SK-N-SH (cell line): ENCODE data around the gene FKRP. TPM values are rescaled to one million over a fixed set of nuclear protein-coding genes. Genes with fewer than 3 reads are reported as not detected.

Source experiments
- CTCF ChIA-PET: fragments of 300-600, 350-600 bp; formaldehyde crosslinking; extraction: SDS; loops from one replicate; lab custom pipeline; 2021; lab: Yijun Ruan, JAX
- POLR2A ChIA-PET: fragments of 350-600 bp; sonication (Branson Sonifier 250); formaldehyde crosslinking; extraction: SDS; loops from one replicate; lab custom pipeline; 2020; ENCODE audit warnings: antibody characterized with exemption, inconsistent platforms; lab: Yijun Ruan, JAX
- DNase-seq: peaks from one replicate; pipeline ENCODE4 v3.0.0; 2012
- H2AFZ ChIP-seq: fragments of 200-600 bp; sonication (generic); 2 replicates; pipeline ENCODE4 v1.8.1; 2016; ENCODE audit warnings: antibody characterized with exemption, mild to moderate bottlenecking, low read depth
- H3F3A ChIP-seq: fragments of 200-600 bp; sonication (generic); replicated peaks from 2 replicates; pipeline ENCODE3; 2016; ENCODE audit warnings: antibody characterized with exemption, mild to moderate bottlenecking; ENCODE audit not compliant: insufficient read depth
- H3K27ac ChIP-seq, 2 experiments: fragments of 200-500 bp in 1 of 2; fragments of 200-600 bp in 1 of 2; sonication (Bioruptor generic) in 1 of 2; sonication (generic), shearing (Covaris generic) in 1 of 2; 2 replicates each; pipeline versions ENCODE4 v1.5.1 to v1.6.1; 2014 to 2016; ENCODE audit warnings: low read depth in 2 of 2, inconsistent platforms in 1 of 2, low read length in 1 of 2, mild to moderate bottlenecking in 1 of 2, mixed read lengths in 1 of 2
- H3K27me3 ChIP-seq: fragments of 200-600 bp; sonication (generic), shearing (Covaris generic); 2 replicates; pipeline ENCODE4 v1.6.1; 2016; ENCODE audit warnings: mixed run types; ENCODE audit not compliant: insufficient read depth
- H3K36me3 ChIP-seq, 2 experiments: fragments of 200-500 bp in 1 of 2; fragments of 200-600 bp in 1 of 2; sonication (Bioruptor generic) in 1 of 2; sonication (generic) in 1 of 2; replicated peaks in 1 of 2; 2 replicates each; pipeline versions ENCODE3 to v1.5.1; 2014 to 2016; ENCODE audit warnings: low read length in 1 of 2, mild to moderate bottlenecking in 1 of 2; ENCODE audit not compliant: insufficient read depth in 2 of 2, control insufficient read depth in 1 of 2
- H3K4me1 ChIP-seq, 2 experiments: fragments of 200-500 bp in 1 of 2; fragments of 200-600 bp in 1 of 2; sonication (Bioruptor generic) in 1 of 2; sonication (generic), shearing (Covaris generic) in 1 of 2; 2 replicates each; pipeline versions ENCODE4 v1.5.1 to v1.6.1; 2014 to 2016; ENCODE audit warnings: low read depth in 1 of 2, low read length in 1 of 2, mixed run types in 1 of 2; ENCODE audit not compliant: insufficient read depth in 2 of 2, control insufficient read depth in 1 of 2
- H3K4me2 ChIP-seq: fragments of 200-600 bp; sonication (generic), shearing (Covaris generic); 2 replicates; pipeline ENCODE4 v1.6.1; 2017; ENCODE audit warnings: mixed run types
- H3K4me3 ChIP-seq, 2 experiments: fragments of 200-500 bp in 1 of 2; fragments of 200-600 bp in 1 of 2; sonication (Bioruptor generic) in 1 of 2; sonication (generic), shearing (Covaris generic) in 1 of 2; 2 replicates each; pipeline versions ENCODE4 v1.5.1 to v1.8.1; 2014 to 2016; ENCODE audit warnings: low read depth in 2 of 2, inconsistent platforms in 1 of 2, low read length in 1 of 2, mild to moderate bottlenecking in 1 of 2, mixed read lengths in 1 of 2, moderate library complexity in 1 of 2
- H3K79me2 ChIP-seq: fragments of 200-600 bp; sonication (generic); 2 replicates; pipeline ENCODE4 v1.8.1; 2017; ENCODE audit warnings: mild to moderate bottlenecking; ENCODE audit not compliant: insufficient read depth
- H3K9ac ChIP-seq: fragments of 200-600 bp; sonication (generic); 2 replicates; pipeline ENCODE4 v1.6.1; 2017; ENCODE audit warnings: mixed run types
- H3K9me2 ChIP-seq: fragments of 200-600 bp; sonication (generic); 2 replicates; pipeline ENCODE4 v1.6.1; 2017; ENCODE audit warnings: mixed run types
- H3K9me3 ChIP-seq: fragments of 200-600 bp; sonication (generic); 2 replicates; pipeline ENCODE4 v1.6.1; 2017; ENCODE audit warnings: mixed run types, mild to moderate bottlenecking, moderate library complexity
- H4K20me1 ChIP-seq: fragments of 200-600 bp; sonication (generic); 2 replicates; pipeline ENCODE4 v1.6.1; 2017; ENCODE audit warnings: mild to moderate bottlenecking, mixed run types; ENCODE audit not compliant: insufficient read depth
- EP300 ChIP-seq, 2 experiments: IDR thresholded peaks; 2 replicates each; pipeline versions ENCODE4 v1.4.0 to v1.6.1; 2012; ENCODE audit warnings: borderline replicate concordance in 1 of 2, low read depth in 1 of 2, low read length in 1 of 2
- EZH2phosphoT487 ChIP-seq: fragments of 200-600 bp; sonication (generic); IDR thresholded peaks from 2 replicates; pipeline ENCODE4 v1.6.1; 2017; ENCODE audit warnings: low read depth, mixed run types, mild to moderate bottlenecking, antibody characterized with exemption, moderate library complexity, borderline replicate concordance
- FOSL2 ChIP-seq: IDR thresholded peaks from 2 replicates; pipeline ENCODE4 v1.4.0; 2012; ENCODE audit warnings: low read depth, mild to moderate bottlenecking, moderate library complexity, borderline replicate concordance
- FOXM1 ChIP-seq: IDR thresholded peaks from 2 replicates; pipeline ENCODE4 v1.4.0; 2012; ENCODE audit warnings: low read depth, mild to moderate bottlenecking
- GABPA ChIP-seq: IDR thresholded peaks from 2 replicates; pipeline ENCODE4 v1.4.0; 2012; ENCODE audit warnings: low read depth, mild to moderate bottlenecking
- JUND ChIP-seq: IDR thresholded peaks from 2 replicates; pipeline ENCODE4 v1.4.0; 2012
- MAX ChIP-seq: IDR thresholded peaks from 2 replicates; pipeline ENCODE4 v1.4.0; 2012; ENCODE audit warnings: low read depth
- REST ChIP-seq: IDR thresholded peaks from 2 replicates; pipeline ENCODE4 v1.6.1; 2012; ENCODE audit warnings: mild to moderate bottlenecking, low read depth, low read length, moderate library complexity
- RXRA ChIP-seq: IDR thresholded peaks from 2 replicates; pipeline ENCODE4 v1.4.0; 2012; ENCODE audit warnings: low read depth, mild to moderate bottlenecking, borderline replicate concordance
- SIN3A ChIP-seq: IDR thresholded peaks from 2 replicates; pipeline ENCODE4 v1.6.1; 2012; ENCODE audit warnings: low read depth, mild to moderate bottlenecking, low read length, moderate library complexity, borderline replicate concordance
- SMC3 ChIP-seq: IDR thresholded peaks from 2 replicates; pipeline ENCODE4 v1.6.1; 2012; ENCODE audit warnings: low read depth, low read length, improper control_type of control experiment
- TEAD4 ChIP-seq: IDR thresholded peaks from 2 replicates; pipeline ENCODE4 v1.4.0; 2012; ENCODE audit warnings: mild to moderate bottlenecking, borderline replicate concordance; ENCODE audit not compliant: insufficient read depth
- USF2 ChIP-seq: fragments of 150-350 bp; IDR thresholded peaks from 2 replicates; pipeline ENCODE4 v1.6.1; 2017; ENCODE audit warnings: antibody characterized with exemption, low read length, low read depth, borderline replicate concordance
- YY1 ChIP-seq: IDR thresholded peaks from 2 replicates; pipeline ENCODE4 v1.4.0; 2012; ENCODE audit warnings: low read depth, mild to moderate bottlenecking
- ZBTB33 ChIP-seq: IDR thresholded peaks from 2 replicates; pipeline ENCODE4 v1.4.0; 2012; ENCODE audit warnings: low read depth, borderline replicate concordance
- WGBS: methylation state at CpG from one replicate; pipeline ENCODE4 v1.1.6; 2017; ENCODE audit warnings: low lambda C conversion rate; 5-methylcytosine and 5-hydroxymethylcytosine counted together
- polyA plus RNA-seq, 3 experiments: library from polyadenylated mRNA; depleted of rRNA; stranded (reverse); fragments of >200 nt; gene quantifications; 2 replicates each; pipeline ENCODE4 v1.2.3, GENCODE V29; 2012
- TF ChIP-seq, protein P1 (sequence below): IDR thresholded peaks from 2 replicates; pipeline ENCODE4 v1.4.0; 2012; ENCODE audit warnings: low read depth, borderline replicate concordance

The FKRP gene
- polyA plus RNA-seq, 1 of the 3 experiments (the other 2 are of a cell fraction) = 37.3 TPM

DNA sequence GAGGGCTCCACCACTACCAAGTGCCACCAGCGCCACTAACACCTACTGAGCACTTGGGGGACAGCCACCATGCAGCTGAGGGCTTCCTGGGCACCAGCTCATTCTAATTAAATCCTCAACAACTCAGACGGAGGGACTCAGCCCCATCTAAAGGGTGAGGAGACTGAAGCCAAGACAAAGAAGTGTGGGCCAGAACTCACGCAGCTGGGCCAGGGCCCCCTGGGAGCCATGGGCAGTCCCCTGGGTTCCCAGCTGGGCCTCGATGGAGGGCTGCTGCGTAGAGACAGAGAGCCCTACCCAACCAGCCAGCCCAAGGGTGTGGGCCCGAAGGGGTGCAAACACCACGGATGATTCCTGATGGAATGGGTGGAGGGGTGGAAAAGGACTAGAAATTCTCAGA, 16.2 kb upstream of the FKRP start:
- Histone ChIP-seq H3K9me3 (no peaks in the 10 kb centered on the region), H3K9ac (no peak overlapping the region), H3F3A (peaks cover 14% of the 10 kb centered on the region), H3K27me3 (no peaks in the 10 kb centered on the region), H4K20me1 (peaks cover 69% of the 10 kb centered on the region), H3K4me3 (no peak overlapping the region), H3K36me3 (peaks cover 29 to 87% of the 10 kb centered on the region in 2 experiments), H2AFZ (no peak overlapping the region), H3K79me2 (peaks cover 50% of the 10 kb centered on the region), H3K4me1 (peaks cover 3 to 10% of the 10 kb centered on the region in 2 experiments; a peak in 2 of 4 replicates), H3K4me2 (no peak overlapping the region), H3K27ac (no peak overlapping the region; a peak in 1 of 4 replicates), H3K9me2 (no peaks in the 10 kb centered on the region)
- TF ChIP-seq FOXM1 (no peak), SMC3 (no peak), YY1 (no peak), FOSL2 (no peak), JUND (no peak), EZH2phosphoT487 (no peak), REST (no peak), RXRA (no peak), TEAD4 (no peak), USF2 (no peak), EP300 (IDR thresholded peaks at IDR 0.05; ENCODE audit: borderline replicate concordance in 1 of 2, low read depth in 1 of 2, low read length in 1 of 2) (no peak), ZBTB33 (no peak), SIN3A (no peak), GABPA (no peak), MAX (no peak)
- TF ChIP-seq, protein P1, sequence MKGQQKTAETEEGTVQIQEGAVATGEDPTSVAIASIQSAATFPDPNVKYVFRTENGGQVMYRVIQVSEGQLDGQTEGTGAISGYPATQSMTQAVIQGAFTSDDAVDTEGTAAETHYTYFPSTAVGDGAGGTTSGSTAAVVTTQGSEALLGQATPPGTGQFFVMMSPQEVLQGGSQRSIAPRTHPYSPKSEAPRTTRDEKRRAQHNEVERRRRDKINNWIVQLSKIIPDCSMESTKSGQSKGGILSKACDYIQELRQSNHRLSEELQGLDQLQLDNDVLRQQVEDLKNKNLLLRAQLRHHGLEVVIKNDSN = no peak
- CTCF ChIA-PET = interaction anchor here (1.1 to 3.8 kb wide), 21 partner anchors 8 to 123 kb away, joined by 3 to 58 read pairs (median 9); partner anchors contain the start of genes DACT3, FKRP and PRKD2
- DNase-seq = no peak
- WGBS = 99% methylated on average over 7 of the region's 7 CpGs
- POLR2A ChIA-PET = interaction anchor here (1.4 kb wide), 1 partner anchor 26 kb away, joined by 5 read pairs; no protein-coding TSS in a partner anchor
